Measurements from ENCODE around the gene C22orf31. TPM values are rescaled to one million over a fixed set of nuclear protein-coding genes. Genes with fewer than 3 reads are reported as not detected.

Gene C22orf31
- total RNA-seq, 4 donors from 2014 or later = not detected

GRCh38 chr22:29056472-29056871 lies 5.2 kb downstream of the C22orf31 start:
- no peak for DNase-seq (ENCODE audit: low spot score)
- TF ChIP-seq, protein P1, sequence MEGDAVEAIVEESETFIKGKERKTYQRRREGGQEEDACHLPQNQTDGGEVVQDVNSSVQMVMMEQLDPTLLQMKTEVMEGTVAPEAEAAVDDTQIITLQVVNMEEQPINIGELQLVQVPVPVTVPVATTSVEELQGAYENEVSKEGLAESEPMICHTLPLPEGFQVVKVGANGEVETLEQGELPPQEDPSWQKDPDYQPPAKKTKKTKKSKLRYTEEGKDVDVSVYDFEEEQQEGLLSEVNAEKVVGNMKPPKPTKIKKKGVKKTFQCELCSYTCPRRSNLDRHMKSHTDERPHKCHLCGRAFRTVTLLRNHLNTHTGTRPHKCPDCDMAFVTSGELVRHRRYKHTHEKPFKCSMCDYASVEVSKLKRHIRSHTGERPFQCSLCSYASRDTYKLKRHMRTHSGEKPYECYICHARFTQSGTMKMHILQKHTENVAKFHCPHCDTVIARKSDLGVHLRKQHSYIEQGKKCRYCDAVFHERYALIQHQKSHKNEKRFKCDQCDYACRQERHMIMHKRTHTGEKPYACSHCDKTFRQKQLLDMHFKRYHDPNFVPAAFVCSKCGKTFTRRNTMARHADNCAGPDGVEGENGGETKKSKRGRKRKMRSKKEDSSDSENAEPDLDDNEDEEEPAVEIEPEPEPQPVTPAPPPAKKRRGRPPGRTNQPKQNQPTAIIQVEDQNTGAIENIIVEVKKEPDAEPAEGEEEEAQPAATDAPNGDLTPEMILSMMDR (IDR thresholded peaks at IDR 0.05) = no peak
- no peak for ATAC-seq (ENCODE audit: low FRiP score)

GRCh38 chr22:29055192-29055830 lies 6.3 kb downstream of the C22orf31 start:
- DNase-seq (ENCODE audit: low spot score) (no peak), ATAC-seq (ENCODE audit: low FRiP score) (no peak)
- TF ChIP-seq, protein P1 (IDR thresholded peaks at IDR 0.05) = no peak

DNA sequence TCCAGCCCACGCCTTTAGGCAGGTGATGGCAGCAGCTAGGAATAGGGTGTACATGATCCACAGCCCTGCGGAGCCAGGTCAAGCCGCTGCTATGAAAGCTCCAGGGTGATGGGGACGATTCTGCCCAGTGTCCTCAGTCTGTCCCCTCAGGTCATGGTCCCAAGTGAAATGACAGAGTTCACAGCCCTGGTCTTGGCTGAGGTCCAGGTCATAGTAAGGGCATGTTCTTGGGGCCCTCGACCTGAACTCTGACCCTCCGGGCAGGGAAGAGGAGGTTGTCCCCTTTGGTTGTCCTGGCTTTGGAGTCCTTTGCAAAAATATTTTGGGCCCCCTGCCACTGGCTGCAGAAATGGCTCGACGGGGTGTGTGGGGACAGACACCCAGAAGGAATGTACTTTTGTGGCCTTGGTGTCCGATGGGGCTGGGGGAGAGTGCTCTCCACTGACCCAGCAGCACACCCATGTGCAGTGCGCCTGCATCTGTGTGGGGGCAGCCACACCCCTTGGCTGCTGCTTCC lies 7.3 kb downstream of the C22orf31 start:
- TF ChIP-seq, protein P1 (IDR thresholded peaks at IDR 0.05) = no peak
- ATAC-seq (ENCODE audit: low FRiP score) = no peak
- no peak for DNase-seq (ENCODE audit: low spot score)

DNA sequence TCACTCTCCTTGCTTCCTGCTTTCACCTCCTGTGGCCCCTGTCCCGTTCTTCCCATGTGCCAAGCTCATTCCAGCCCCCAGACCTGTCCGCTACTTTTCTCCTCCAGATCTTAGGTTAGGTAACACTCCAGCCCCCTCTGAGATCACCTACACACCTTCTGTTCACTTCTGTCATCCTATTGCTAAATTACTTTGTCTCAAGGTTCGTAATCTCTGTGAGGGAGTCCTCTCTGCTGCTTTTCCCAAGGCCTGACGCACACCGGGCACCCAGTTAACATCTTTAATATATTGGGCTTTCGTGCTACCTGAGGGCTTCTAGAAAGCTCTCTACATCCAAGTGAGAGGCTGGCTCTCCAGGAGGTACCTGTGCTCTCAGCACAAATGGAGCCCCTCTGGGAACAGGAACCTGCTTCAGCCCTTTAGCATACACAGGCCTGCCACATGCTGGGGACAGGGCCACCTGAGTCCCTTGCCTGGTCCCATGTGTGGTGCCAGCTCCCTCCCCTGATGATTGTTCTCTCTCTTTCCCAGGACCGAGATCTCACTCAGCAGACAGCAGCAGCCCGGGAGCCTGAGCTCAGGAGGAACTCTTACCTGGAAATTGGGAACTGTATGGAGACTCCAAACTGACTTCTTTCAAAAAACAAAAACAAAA lies 8.5 kb downstream of the C22orf31 start:
- ATAC-seq (ENCODE audit: low FRiP score) (no peak), DNase-seq (ENCODE audit: low spot score) (no peak)
- TF ChIP-seq, protein P1 (IDR thresholded peaks at IDR 0.05) = no peak

- no peak for DNase-seq (ENCODE audit: low spot score)
- TF ChIP-seq, protein P1 (IDR thresholded peaks at IDR 0.05) = no peak
- no peak for ATAC-seq (ENCODE audit: low FRiP score)
Observed at GRCh38 chr22:29050457-29050856, 11.2 kb downstream of the C22orf31 start.

DNA sequence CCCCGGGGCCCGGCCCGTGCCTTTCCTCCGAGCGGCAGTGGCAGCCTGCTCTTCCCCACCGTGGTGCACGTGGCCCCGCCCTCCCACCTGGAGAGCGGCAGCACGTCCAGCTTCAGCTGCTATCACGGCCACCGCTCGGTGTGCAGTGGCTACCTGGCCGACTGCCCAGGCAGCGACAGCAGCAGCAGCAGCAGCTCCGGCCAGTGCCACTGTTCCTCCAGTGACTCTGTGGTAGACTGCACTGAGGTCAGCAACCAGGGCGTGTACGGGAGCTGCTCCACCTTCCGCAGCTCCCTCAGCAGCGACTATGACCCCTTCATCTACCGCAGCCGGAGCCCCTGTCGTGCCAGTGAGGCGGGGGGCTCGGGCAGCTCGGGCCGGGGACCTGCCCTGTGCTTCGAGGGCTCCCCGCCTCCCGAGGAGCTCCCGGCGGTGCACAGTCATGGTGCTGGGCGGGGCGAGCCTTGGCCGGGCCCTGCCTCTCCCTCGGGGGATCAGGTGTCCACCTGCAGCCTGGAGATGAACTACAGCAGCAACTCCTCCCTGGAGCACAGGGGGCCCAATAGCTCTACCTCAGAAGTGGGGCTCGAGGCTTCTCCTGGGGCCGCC lies 11.9 kb downstream of the C22orf31 start:
- no peak for DNase-seq (ENCODE audit: low spot score)
- no peak for ATAC-seq (ENCODE audit: low FRiP score)
- TF ChIP-seq, protein P1 (IDR thresholded peaks at IDR 0.05) = no peak
